ENCODE measurements around the gene GIMD1.

GRCh38 chr4:106338671-106339070 lies 29.9 kb downstream of the GIMD1 start:
- no peak for TF ChIP-seq CTCF (conservative IDR thresholded peaks at IDR 0.05 in 1 of 2, IDR thresholded peaks at IDR 0.05 in 1 of 2; ENCODE audit: extremely low read depth in 1 of 2, insufficient read depth in 1 of 2, low read depth in 1 of 2, low read length in 2 of 2)
- TF ChIP-seq EZH2 (IDR thresholded peaks at IDR 0.05; ENCODE audit: borderline replicate concordance, low read length) = no peak

Data from mammary epithelial cell (primary cell).